Measurements from ENCODE around the gene OR5A2. TPM values are rescaled to one million over a fixed set of nuclear protein-coding genes. Genes with fewer than 3 reads are reported as not detected.

OR5A2 gene
- total and polyA plus RNA-seq, 2 donors (not counting 1 experiment from before 2014, with no cell fraction given), result not detected

GRCh38 chr11:59436169-59436568 lies 10.0 kb upstream of the OR5A2 start, which contains the start of gene OR5A1:
TSS of gene OR5A1 (plus strand) at chr11:59436469. CDS start at chr11:59443169, 6,700 bp downstream.
- Histone ChIP-seq H3K9ac (ENCODE audit: insufficient read depth, low read length) (no peak within 1 kb of the TSS), H3K9me3 (ENCODE audit: control insufficient read depth, insufficient read depth, low read depth, low read length) (no peaks in the 10 kb centered on the region), H2AFZ (ENCODE audit: low read length) (no peak within 1 kb of the TSS), H3K27me3 (ENCODE audit: control insufficient read depth, insufficient read depth, low read length) (no peaks in the 10 kb centered on the region), H4K20me1 (ENCODE audit: control insufficient read depth, extremely low read depth, insufficient read depth, low read length) (no peaks in the 10 kb centered on the region), H3K4me2 (ENCODE audit: extremely low read depth, insufficient read depth, low read length) (no peak within 1 kb of the TSS), H3K36me3 (ENCODE audit: control insufficient read depth, insufficient read depth, low read length) (no peaks in the 10 kb centered on the region), H3K4me1 (ENCODE audit: control insufficient read depth, extremely low read depth, insufficient read depth, low read length) (no peaks in the 10 kb centered on the region), H3K27ac (ENCODE audit: insufficient read depth, low read length) (no peak within 1 kb of the TSS), H3K79me2 (ENCODE audit: control insufficient read depth, insufficient read depth, low read length) (no peaks in the 10 kb centered on the region), H3K4me3 (replicated peaks in 1 of 4; ENCODE audit: control extremely low read depth in 1 of 4, insufficient read depth in 1 of 4, low read depth in 3 of 4, low read length in 4 of 4) (no peak within 1 kb of the TSS)
- TF ChIP-seq CTCF (conservative IDR thresholded peaks at IDR 0.05 in 1 of 2, IDR thresholded peaks at IDR 0.05 in 1 of 2; ENCODE audit: low read depth in 1 of 2, low read length in 2 of 2) (no peak), EZH2 (IDR thresholded peaks at IDR 0.05; ENCODE audit: low read length, missing control alignments) (no peak)
- DNase-seq (ENCODE audit: low read depth in 2 of 2), result no peak

DNA sequence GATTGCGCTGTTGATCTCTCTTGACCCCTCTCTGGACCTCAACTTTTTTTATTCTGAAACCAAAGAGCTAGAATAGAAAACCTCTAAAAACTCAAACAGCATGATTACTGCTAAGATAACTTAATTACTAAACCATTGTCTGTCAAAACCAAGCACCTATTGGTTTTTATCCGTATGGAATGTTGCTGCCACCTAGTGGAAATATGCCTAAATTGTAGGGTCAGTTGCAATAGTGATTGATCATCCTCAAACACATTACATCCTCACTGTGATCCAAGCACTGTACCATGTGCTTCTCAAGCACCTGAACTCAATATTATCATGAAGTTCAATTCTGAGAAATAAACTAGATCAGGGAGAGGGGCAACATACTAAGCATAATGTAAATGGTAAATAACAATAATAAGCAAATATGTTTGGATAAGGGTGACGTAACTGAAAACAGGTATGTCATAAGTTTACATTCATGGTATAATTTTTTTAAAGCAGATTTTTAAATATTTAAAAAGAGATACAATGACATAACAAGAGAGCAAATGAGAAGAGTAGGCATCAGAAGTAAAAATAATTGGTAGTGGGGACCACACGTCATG lies 3.8 kb upstream of the OR5A2 start:
- Histone ChIP-seq H3K27ac (ENCODE audit: insufficient read depth, low read length) (no peak overlapping the region), H3K79me2 (ENCODE audit: control insufficient read depth, insufficient read depth, low read length) (no peaks in the 10 kb centered on the region), H3K4me3 (replicated peaks in 1 of 4; ENCODE audit: control extremely low read depth in 1 of 4, insufficient read depth in 1 of 4, low read depth in 3 of 4, low read length in 4 of 4) (no peak overlapping the region), H3K36me3 (ENCODE audit: control insufficient read depth, insufficient read depth, low read length) (no peaks in the 10 kb centered on the region), H4K20me1 (ENCODE audit: control insufficient read depth, extremely low read depth, insufficient read depth, low read length) (no peaks in the 10 kb centered on the region), H2AFZ (ENCODE audit: low read length) (no peak overlapping the region), H3K27me3 (ENCODE audit: control insufficient read depth, insufficient read depth, low read length) (no peaks in the 10 kb centered on the region), H3K4me2 (ENCODE audit: extremely low read depth, insufficient read depth, low read length) (no peak overlapping the region), H3K4me1 (ENCODE audit: control insufficient read depth, extremely low read depth, insufficient read depth, low read length) (no peaks in the 10 kb centered on the region), H3K9ac (ENCODE audit: insufficient read depth, low read length) (no peak overlapping the region), H3K9me3 (ENCODE audit: control insufficient read depth, insufficient read depth, low read depth, low read length) (no peaks in the 10 kb centered on the region)
- no peak for TF ChIP-seq EZH2 (IDR thresholded peaks at IDR 0.05; ENCODE audit: low read length, missing control alignments)
- TF ChIP-seq CTCF (conservative IDR thresholded peaks at IDR 0.05 in 1 of 2, IDR thresholded peaks at IDR 0.05 in 1 of 2; ENCODE audit: low read depth in 1 of 2, low read length in 2 of 2), result peak; percentile 72 to 81
- DNase-seq (ENCODE audit: low read depth in 2 of 2), result peak; percentile 22 to 53

DNA sequence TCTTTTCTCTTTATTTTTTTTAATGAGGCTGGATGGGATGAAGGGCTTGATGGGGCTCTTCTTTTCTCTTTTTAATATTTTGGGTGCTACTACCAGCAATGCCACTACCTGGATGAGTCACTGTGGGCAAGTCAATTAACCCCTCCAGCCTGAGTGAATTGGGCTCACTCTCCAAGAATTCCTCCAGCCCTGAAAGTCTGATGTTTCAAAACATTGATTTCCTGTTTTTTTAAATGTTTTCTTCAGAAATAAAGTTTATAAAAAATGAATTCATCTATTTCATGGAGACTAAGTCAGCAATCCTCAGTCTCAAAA lies 812 bp upstream of the OR5A2 start:
- TF ChIP-seq CTCF (conservative IDR thresholded peaks at IDR 0.05 in 1 of 2, IDR thresholded peaks at IDR 0.05 in 1 of 2; ENCODE audit: low read depth in 1 of 2, low read length in 2 of 2), result no peak
- TF ChIP-seq EZH2 (IDR thresholded peaks at IDR 0.05; ENCODE audit: low read length, missing control alignments), result no peak
- Histone ChIP-seq H3K9me3 (ENCODE audit: control insufficient read depth, insufficient read depth, low read depth, low read length) (no peaks in the 10 kb centered on the region), H4K20me1 (ENCODE audit: control insufficient read depth, extremely low read depth, insufficient read depth, low read length) (no peaks in the 10 kb centered on the region), H3K4me1 (ENCODE audit: control insufficient read depth, extremely low read depth, insufficient read depth, low read length) (no peaks in the 10 kb centered on the region), H3K79me2 (ENCODE audit: control insufficient read depth, insufficient read depth, low read length) (no peaks in the 10 kb centered on the region), H3K4me2 (ENCODE audit: extremely low read depth, insufficient read depth, low read length) (no peak overlapping the region), H3K27ac (ENCODE audit: insufficient read depth, low read length) (no peak overlapping the region), H3K36me3 (ENCODE audit: control insufficient read depth, insufficient read depth, low read length) (no peaks in the 10 kb centered on the region), H3K27me3 (ENCODE audit: control insufficient read depth, insufficient read depth, low read length) (no peaks in the 10 kb centered on the region), H2AFZ (ENCODE audit: low read length) (no peak overlapping the region), H3K4me3 (replicated peaks in 1 of 4; ENCODE audit: control extremely low read depth in 1 of 4, insufficient read depth in 1 of 4, low read depth in 3 of 4, low read length in 4 of 4) (no peak overlapping the region), H3K9ac (ENCODE audit: insufficient read depth, low read length) (no peak overlapping the region)
- no peak for DNase-seq (ENCODE audit: low read depth in 2 of 2)
